H1 (cell line): Measurements from ENCODE around the gene MASTL. TPM values are rescaled to one million over a fixed set of nuclear protein-coding genes. Genes with fewer than 3 reads are reported as not detected.

Experiments used
- CTCF ChIA-PET: fragments of 300-600 bp; sonication (Branson Sonifier 250); formaldehyde crosslinking; loops from one replicate; lab custom pipeline; 2021; ENCODE audit not compliant: partially characterized antibody; lab: Charles Lee
- POLR2A ChIA-PET: fragments of 300-600 bp; sonication (Branson Sonifier 250); formaldehyde crosslinking; loops from one replicate; lab custom pipeline; 2021; ENCODE audit warnings: inconsistent platforms; ENCODE audit not compliant: partially characterized antibody; lab: Charles Lee
- DNase-seq, 2 experiments: peaks; one replicate each; pipeline versions ENCODE4 v3.0.0 to v3.0.0-alpha.2; 2010 to 2022; ENCODE audit warnings: low spot score in 2 of 2, low read depth in 1 of 2, mixed read lengths in 1 of 2
- FAIRE-seq: peaks from 2 replicates; lab custom pipeline; 2011; peaks lifted over from hg19 to GRCh38; lab: Jason Lieb, UNC
- H2AFZ ChIP-seq: 2 replicates; pipeline ENCODE4 v1.8.1; 2012; ENCODE audit warnings: low read length, inconsistent platforms
- H2AK5ac ChIP-seq: 2 replicates; pipeline ENCODE4 v1.6.1; 2013; ENCODE audit warnings: low read depth, low read length
- H2BK120ac ChIP-seq: replicated peaks from 2 replicates; pipeline ENCODE3; 2013; ENCODE audit warnings: low read depth, low read length, inconsistent platforms
- H2BK12ac ChIP-seq: 2 replicates; pipeline ENCODE4 v1.6.1; 2013; ENCODE audit warnings: low read depth, low read length
- H2BK15ac ChIP-seq: 2 replicates; pipeline ENCODE4 v1.6.1; 2013; ENCODE audit warnings: low read length
- H2BK20ac ChIP-seq: 2 replicates; pipeline ENCODE4 v1.6.1; 2013; ENCODE audit warnings: low read length
- H2BK5ac ChIP-seq: 2 replicates; pipeline ENCODE4 v1.6.1; 2013; ENCODE audit warnings: low read depth, low read length
- H3K14ac ChIP-seq: 2 replicates; pipeline ENCODE4 v1.6.1; 2013; ENCODE audit warnings: inconsistent platforms; ENCODE audit not compliant: insufficient read length
- H3K18ac ChIP-seq: 2 replicates; pipeline ENCODE4 v1.6.1; 2013; ENCODE audit warnings: low read length; ENCODE audit errors: extremely low read depth
- H3K23ac ChIP-seq: 2 replicates; pipeline ENCODE4 v1.6.1; 2013; ENCODE audit warnings: inconsistent platforms; ENCODE audit not compliant: insufficient read length
- H3K23me2 ChIP-seq: 2 replicates; pipeline ENCODE4 v1.6.1; 2013; ENCODE audit warnings: low read depth, low read length
- H3K27ac ChIP-seq: 2 replicates; pipeline ENCODE4 v1.6.1; 2011; ENCODE audit warnings: low read depth, low read length, inconsistent platforms
- H3K27me3 ChIP-seq, 4 experiments: replicated peaks in 1 of 4; 1 replicate in 1 of 4; 2 replicates in 3 of 4; pipeline versions ENCODE4 v1.6.1 to v1.8.1; 2011 to 2013; ENCODE audit warnings: low read length in 3 of 4, mild to moderate bottlenecking in 3 of 4, inconsistent platforms in 2 of 4, mixed read lengths in 2 of 4, moderate library complexity in 1 of 4; ENCODE audit not compliant: control insufficient read depth in 3 of 4, insufficient read depth in 3 of 4; ENCODE audit errors: extremely low read depth in 1 of 4
- H3K36me3 ChIP-seq, 4 experiments: 2 replicates each; pipeline versions ENCODE4 v1.6.1 to v1.8.1; 2011 to 2013; ENCODE audit warnings: mild to moderate bottlenecking in 4 of 4, low read length in 3 of 4, moderate library complexity in 2 of 4, control low read depth in 1 of 4, inconsistent platforms in 1 of 4; ENCODE audit not compliant: insufficient read depth in 4 of 4, control insufficient read depth in 2 of 4
- H3K4ac ChIP-seq: replicated peaks from 2 replicates; pipeline ENCODE3; 2013; ENCODE audit warnings: low read length, low read depth, mixed read lengths, inconsistent platforms; ENCODE audit not compliant: insufficient read length
- H3K4me1 ChIP-seq, 4 experiments: replicated peaks in 1 of 4; 1 replicate in 1 of 4; 2 replicates in 3 of 4; pipeline versions ENCODE4 v1.6.1 to v1.8.1; 2011 to 2013; ENCODE audit warnings: low read length in 3 of 4, inconsistent platforms in 2 of 4, mixed read lengths in 1 of 4; ENCODE audit not compliant: insufficient read depth in 4 of 4, control insufficient read depth in 3 of 4
- H3K4me2 ChIP-seq, 2 experiments: 2 replicates each; pipeline versions ENCODE4 v1.6.1 to v1.8.1; 2011 to 2013; ENCODE audit warnings: low read depth in 2 of 2, low read length in 2 of 2, control low read depth in 1 of 2, inconsistent platforms in 1 of 2, mild to moderate bottlenecking in 1 of 2; ENCODE audit not compliant: insufficient read depth in 1 of 2
- H3K4me3 ChIP-seq, 4 experiments: fragments of 200-600, 300-600 bp in 1 of 4; sonication (generic), shearing (Covaris generic), sonication (Bioruptor Twin) in 1 of 4; 2 replicates each; pipeline versions ENCODE4 v1.5.1 to v1.8.1; 2011 to 2016; ENCODE audit warnings: low read length in 4 of 4, low read depth in 3 of 4, control low read depth in 2 of 4, inconsistent platforms in 2 of 4, mild to moderate bottlenecking in 2 of 4, mixed read lengths in 1 of 4, moderate library complexity in 1 of 4; ENCODE audit not compliant: insufficient read depth in 2 of 4; ENCODE audit errors: extremely low read depth in 1 of 4
- H3K56ac ChIP-seq: replicated peaks from 2 replicates; pipeline ENCODE3; 2013; ENCODE audit warnings: low read depth, mild to moderate bottlenecking, mixed read lengths, low read length, inconsistent platforms; ENCODE audit not compliant: insufficient read length
- H3K79me1 ChIP-seq: 2 replicates; pipeline ENCODE4 v1.6.1; 2013; ENCODE audit warnings: low read depth, low read length, control low read depth
- H3K79me2 ChIP-seq, 2 experiments: 2 replicates each; pipeline versions ENCODE4 v1.6.1 to v1.8.1; 2012 to 2013; ENCODE audit warnings: low read length in 2 of 2, mild to moderate bottlenecking in 2 of 2, inconsistent platforms in 1 of 2; ENCODE audit not compliant: insufficient read depth in 2 of 2, control insufficient read depth in 1 of 2
- H3K9ac ChIP-seq, 4 experiments: replicated peaks in 1 of 4; 1 replicate in 1 of 4; 2 replicates in 3 of 4; pipeline versions ENCODE4 v1.6.1 to v1.8.1; 2011 to 2013; ENCODE audit warnings: low read depth in 3 of 4, low read length in 3 of 4, control low read depth in 2 of 4, mild to moderate bottlenecking in 2 of 4, moderate library complexity in 2 of 4, inconsistent platforms in 1 of 4; ENCODE audit errors: extremely low read depth in 1 of 4
- H3K9me3 ChIP-seq, 2 experiments: 2 replicates each; pipeline versions ENCODE4 v1.6.1 to v1.8.1; 2012 to 2013; ENCODE audit warnings: mild to moderate bottlenecking in 2 of 2, moderate library complexity in 2 of 2, control low read depth in 1 of 2, inconsistent platforms in 1 of 2, low read depth in 1 of 2, low read length in 1 of 2, mixed read lengths in 1 of 2; ENCODE audit not compliant: insufficient read depth in 2 of 2
- H4K20me1 ChIP-seq, 2 experiments: replicated peaks in 1 of 2; 2 replicates each; pipeline versions ENCODE3 to v1.8.1; 2011 to 2013; ENCODE audit warnings: inconsistent platforms in 2 of 2, low read length in 2 of 2, mild to moderate bottlenecking in 1 of 2; ENCODE audit not compliant: insufficient read depth in 2 of 2, control insufficient read depth in 1 of 2
- H4K5ac ChIP-seq: 2 replicates; pipeline ENCODE4 v1.6.1; 2013; ENCODE audit warnings: low read length, low read depth, mixed read lengths, inconsistent platforms; ENCODE audit not compliant: insufficient read length
- H4K8ac ChIP-seq: 2 replicates; pipeline ENCODE4 v1.8.0; 2013; ENCODE audit warnings: mild to moderate bottlenecking, moderate library complexity, low read length, inconsistent platforms; ENCODE audit not compliant: insufficient read depth; ENCODE audit errors: extremely low read depth
- H4K91ac ChIP-seq: replicated peaks from 2 replicates; pipeline ENCODE3; 2013; ENCODE audit warnings: low read length, mixed read lengths, inconsistent platforms; ENCODE audit not compliant: insufficient read length
- ASH2L ChIP-seq: fragments of 200-600, 300-600 bp; sonication (generic); IDR thresholded peaks from one replicate; pipeline ENCODE4 v1.7.1; 2017; ENCODE audit warnings: low read length
- WGBS, 2 experiments: shearing (Covaris generic) in 1 of 2; methylation state at CpG; one replicate each; pipeline versions ENCODE4 v1.1.6 to v1.1.7; 2013 to 2015; ENCODE audit warnings: low lambda C conversion rate in 2 of 2, mixed read lengths in 2 of 2, inconsistent platforms in 1 of 2, low coverage in 1 of 2, missing lambda C conversion rate in 1 of 2; ENCODE audit not compliant: insufficient replicate concordance in 2 of 2, insufficient coverage in 1 of 2, insufficient read length in 1 of 2; ENCODE audit errors: extremely low coverage in 1 of 2, missing lambda C conversion rate in 1 of 2; 5-methylcytosine and 5-hydroxymethylcytosine counted together
- polyA plus RNA-seq, 7 experiments: library from polyadenylated mRNA; depleted of rRNA in 3 of 7; stranded (reverse) in 5 of 7; unstranded in 2 of 7; fragments of >200 nt in 5 of 7; fragments of 200-250 nt in 2 of 7; gene quantifications; 1 replicate in 5 of 7; 2 replicates in 1 of 7; 4 replicates in 1 of 7; pipeline versions ENCODE4 v1.2.1 to v1.2.3, GENCODE V29; 2011 to 2013; ENCODE audit warnings: missing spikeins in 2 of 7, mixed read lengths in 2 of 7
- total RNA-seq: library from RNA; stranded (reverse); fragmentation: NEBNext Ultra II Directional; extraction: Animal tissue kit (Norgen Biotek cat#: 25700); gene quantifications from 2 replicates; pipeline ENCODE4 v1.2.1, GENCODE V29; 2021

The MASTL gene
- total and polyA plus RNA-seq, 2 of the 8 experiments (the other 6 are each of a cell fraction or from before 2014, with no cell fraction given) = 14.9 to 42.5 TPM

DNA sequence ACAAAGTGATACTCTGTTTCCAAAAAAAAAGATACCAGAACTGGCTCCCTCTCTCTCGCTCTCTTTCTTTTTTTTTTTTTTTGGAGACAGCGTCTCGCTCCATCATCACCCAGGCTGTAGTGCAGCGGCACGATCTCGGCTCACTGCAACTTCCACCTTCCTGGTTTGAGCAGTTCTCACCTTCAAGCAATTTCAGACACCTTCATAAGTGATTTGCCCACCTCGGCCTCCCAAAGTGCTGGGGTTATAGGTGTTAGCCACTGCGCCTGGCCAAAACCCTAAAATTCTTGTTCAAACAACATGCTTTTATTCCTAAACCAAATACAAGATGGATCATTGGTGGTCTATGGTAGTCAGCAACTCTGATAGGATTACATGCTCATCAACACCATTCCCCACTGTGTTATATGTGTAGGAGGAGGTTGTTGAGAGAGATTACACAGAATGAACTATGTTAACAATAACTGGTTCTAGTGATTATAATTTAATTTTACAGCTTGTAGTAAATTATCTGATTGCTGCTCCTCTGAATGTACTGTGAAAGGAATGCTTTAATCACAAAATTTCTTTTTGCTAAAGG is 69.9 kb downstream of the MASTL start:
- H3K4me3 ChIP-seq = no peak overlapping the region
- no peaks in the 10 kb centered on the region for H3K79me2 ChIP-seq
- H3K4ac ChIP-seq = no peak overlapping the region
- H3K27me3 ChIP-seq = no peaks in the 10 kb centered on the region
- H2BK15ac ChIP-seq = no peak overlapping the region
- no peak overlapping the region for H4K91ac ChIP-seq
- DNase-seq (no peak), FAIRE-seq (no peak)
- H2BK20ac ChIP-seq = no peak overlapping the region
- H3K56ac ChIP-seq = no peak overlapping the region
- H4K20me1 ChIP-seq = no peaks in the 10 kb centered on the region
- H3K79me1 ChIP-seq = no peaks in the 10 kb centered on the region
- H4K5ac ChIP-seq = no peak overlapping the region
- no peak overlapping the region for H2AFZ ChIP-seq
- no peak overlapping the region for H2BK120ac ChIP-seq
- no peaks in the 10 kb centered on the region for H3K23me2 ChIP-seq
- no peak overlapping the region for H3K23ac ChIP-seq
- no peaks in the 10 kb centered on the region for H3K9me3 ChIP-seq
- no peak overlapping the region for H2BK12ac ChIP-seq
- no peaks in the 10 kb centered on the region for H3K4me1 ChIP-seq
- H3K18ac ChIP-seq = no peak overlapping the region
- POLR2A ChIA-PET = no interaction called here
- H3K9ac ChIP-seq = no peak overlapping the region
- 94% methylated on average over 4 of the region's 8 CpGs; no CpG with 5 or more reads in 1 of the 2 experiments for WGBS, 2 experiments
- H3K4me2 ChIP-seq = no peak overlapping the region
- H4K8ac ChIP-seq = no peak overlapping the region
- H3K36me3 ChIP-seq = peaks cover 0 to 12% (median 0%) of the 10 kb centered on the region in 4 experiments; a peak in 2 of 8 replicates
- CTCF ChIA-PET = interaction anchor here (0.6 to 2.2 kb wide), 3 partner anchors 8 to 34 kb away, joined by 3 to 5 read pairs (median 5); no protein-coding TSS in a partner anchor
- H2BK5ac ChIP-seq = no peak overlapping the region
- no peak overlapping the region for H3K14ac ChIP-seq
- no peak overlapping the region for H3K27ac ChIP-seq
- no peak overlapping the region for H2AK5ac ChIP-seq
- TF ChIP-seq ASH2L = no peak
